Measurements from ENCODE around the gene TMEM86B.
"Not testable (repeated sequence)": the region's sequence is repeated elsewhere in the genome, so short reads cannot be mapped to it uniquely, and the experiment has no call there.

Gene TMEM86B

DNA sequence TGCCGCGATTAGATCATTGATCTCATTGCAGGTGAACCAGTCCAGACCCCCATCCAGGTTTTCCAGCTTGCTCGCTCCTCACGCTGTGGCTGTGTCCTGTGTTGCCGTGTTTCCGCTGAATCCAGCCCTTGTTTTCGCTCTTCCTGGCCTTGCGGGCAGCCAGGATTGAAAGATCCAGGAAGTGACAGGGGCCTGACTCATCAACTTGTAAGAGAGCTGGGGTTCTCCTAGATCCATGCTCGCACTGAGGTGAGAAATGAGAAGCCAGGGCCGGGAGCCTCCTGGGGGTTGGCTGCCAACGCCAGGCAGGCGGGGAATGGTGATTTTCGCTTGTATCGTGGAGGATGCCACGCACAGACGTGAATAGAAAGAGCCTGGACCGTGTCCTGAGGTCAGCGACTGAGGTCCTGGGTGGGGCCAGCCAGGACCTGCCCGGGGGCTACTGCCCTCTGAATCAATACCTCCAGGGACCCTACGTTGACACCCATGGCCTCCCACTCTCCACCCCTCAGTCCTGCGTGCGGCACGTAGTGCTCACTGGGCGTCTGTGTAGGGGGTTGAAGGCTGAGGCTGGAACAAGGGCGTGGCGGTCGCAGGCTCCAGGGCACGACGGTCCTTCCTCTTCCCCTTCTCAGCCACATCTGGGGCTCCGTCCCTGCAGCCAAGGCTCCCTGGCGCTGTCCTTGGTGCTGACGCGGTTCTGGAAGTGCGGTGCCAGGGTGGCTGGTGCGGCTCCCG is 11.9 kb downstream of the TMEM86B start:
- FAIRE-seq: peak; percentile 29

DNA sequence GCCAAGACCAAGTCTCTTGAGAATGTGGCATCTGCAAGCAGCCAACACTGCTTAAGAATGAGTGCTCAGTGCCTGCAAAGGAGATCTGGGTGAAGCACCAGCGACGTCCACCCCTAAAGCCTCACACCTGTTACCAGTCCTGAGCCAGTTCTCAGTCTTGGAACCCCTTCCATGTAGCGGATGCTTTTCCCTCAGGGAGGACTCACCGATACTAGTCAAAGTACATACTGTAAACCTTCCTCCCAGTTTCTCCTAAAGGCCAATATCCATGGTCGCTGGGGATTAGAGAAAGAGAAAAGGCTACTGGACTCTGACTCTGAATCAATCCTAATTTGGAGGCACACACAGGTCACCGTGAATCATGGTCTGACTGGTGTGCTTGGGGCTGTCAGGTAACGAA is 15.0 kb downstream of the TMEM86B start:
- FAIRE-seq: no peak

DNA sequence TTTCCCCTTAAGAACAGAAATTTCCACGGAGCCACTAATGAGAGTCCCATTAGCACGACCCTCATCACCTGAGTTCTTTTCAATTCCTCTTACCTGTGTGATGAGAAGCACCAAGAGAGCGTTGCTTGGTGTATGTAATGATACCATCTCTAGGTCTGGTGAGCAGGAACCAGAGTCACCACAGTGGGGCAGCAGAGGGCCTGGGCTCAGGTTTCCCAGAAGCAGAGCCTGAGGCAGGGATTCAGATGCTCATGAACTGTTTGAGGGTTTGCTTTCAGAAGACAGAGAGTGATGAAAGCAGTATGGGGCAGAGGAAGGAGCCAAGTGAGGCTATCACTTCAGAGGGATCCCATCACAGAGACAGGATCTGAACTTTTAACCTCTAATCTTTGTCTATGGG is 16.1 kb downstream of the TMEM86B start:
- no peak for FAIRE-seq

DNA sequence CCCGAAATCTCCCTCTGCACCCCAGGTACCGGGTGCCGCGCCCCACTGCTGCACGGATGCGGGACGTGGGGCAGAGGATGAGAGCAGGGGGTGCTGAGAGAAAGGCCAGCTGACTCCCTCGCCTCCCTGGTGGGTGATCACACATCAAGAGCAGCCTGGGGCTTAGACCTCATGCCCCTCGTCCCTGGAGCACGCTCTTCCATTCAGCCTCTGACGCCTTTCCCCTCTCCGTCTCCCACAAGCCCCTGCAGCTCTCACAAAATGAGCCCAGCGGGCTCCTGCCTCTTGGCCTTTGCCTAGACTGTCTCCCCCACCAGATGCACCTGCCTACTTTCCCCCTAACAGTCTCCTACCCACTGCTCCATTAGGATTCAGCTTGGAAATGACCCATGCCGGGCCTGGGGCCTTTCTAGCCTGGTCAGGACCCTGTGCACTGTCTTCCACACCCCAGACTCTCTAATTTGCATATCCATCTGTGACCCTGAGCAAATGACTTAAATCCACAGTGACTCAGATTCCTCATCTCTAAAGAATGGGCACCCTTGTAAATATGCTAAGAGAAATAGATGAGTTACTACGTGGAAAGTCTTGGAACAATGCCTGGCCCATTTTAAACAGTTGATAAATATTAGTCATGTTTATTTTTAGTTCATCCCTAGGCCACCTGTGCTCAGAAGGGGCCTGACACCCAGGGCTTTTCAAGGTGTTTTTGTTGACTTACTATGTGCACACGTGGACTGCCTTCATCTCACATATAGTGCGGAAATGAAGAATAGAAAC is 18.7 kb downstream of the TMEM86B start:
- FAIRE-seq: no peak

DNA sequence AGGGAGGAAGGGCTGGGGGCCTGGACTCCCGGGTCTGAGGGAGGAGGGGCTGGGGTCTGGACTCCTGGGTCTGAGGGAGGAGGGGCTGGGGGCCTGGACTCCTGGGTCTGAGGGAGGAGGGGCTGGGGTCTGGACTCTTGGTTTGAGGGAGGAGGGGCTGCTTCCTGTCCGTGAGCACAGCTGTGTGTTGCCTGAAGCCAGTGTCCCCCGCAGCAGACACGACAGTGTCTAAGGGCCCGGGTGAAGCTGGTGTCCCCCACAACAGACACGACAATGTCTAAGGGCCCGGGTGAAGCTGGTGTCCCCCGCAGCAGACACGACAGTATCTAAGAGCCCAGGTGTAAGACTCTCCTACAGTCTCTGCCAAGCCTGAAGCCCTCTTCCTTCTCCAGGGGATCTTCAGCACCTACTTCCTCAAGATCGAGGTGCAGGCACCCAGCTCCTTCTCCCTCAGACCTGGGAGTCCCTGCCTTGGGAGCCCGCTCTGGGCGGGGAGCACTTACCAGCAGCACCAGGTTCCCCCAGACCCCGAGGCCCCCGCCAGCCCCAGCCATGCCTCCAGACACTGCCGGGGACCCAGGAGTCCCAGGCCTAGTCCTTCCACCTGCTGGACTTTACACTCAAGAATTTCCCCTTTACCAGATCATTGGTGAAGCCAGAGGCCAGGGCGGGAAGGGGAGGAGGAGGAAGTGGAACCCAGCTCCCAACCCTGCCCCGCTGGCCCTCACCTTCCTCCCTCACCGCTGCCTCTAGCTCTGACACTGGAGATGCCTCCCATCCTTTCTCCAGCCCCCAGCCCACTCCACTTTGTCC is 19.5 kb downstream of the TMEM86B start, which contains the start of gene PTPRH:
TSS of gene PTPRH (minus strand) at position 622 of the 813 bp plus-strand sequence. CDS start at position 554, 68 bp downstream.
- no peak for FAIRE-seq

DNA sequence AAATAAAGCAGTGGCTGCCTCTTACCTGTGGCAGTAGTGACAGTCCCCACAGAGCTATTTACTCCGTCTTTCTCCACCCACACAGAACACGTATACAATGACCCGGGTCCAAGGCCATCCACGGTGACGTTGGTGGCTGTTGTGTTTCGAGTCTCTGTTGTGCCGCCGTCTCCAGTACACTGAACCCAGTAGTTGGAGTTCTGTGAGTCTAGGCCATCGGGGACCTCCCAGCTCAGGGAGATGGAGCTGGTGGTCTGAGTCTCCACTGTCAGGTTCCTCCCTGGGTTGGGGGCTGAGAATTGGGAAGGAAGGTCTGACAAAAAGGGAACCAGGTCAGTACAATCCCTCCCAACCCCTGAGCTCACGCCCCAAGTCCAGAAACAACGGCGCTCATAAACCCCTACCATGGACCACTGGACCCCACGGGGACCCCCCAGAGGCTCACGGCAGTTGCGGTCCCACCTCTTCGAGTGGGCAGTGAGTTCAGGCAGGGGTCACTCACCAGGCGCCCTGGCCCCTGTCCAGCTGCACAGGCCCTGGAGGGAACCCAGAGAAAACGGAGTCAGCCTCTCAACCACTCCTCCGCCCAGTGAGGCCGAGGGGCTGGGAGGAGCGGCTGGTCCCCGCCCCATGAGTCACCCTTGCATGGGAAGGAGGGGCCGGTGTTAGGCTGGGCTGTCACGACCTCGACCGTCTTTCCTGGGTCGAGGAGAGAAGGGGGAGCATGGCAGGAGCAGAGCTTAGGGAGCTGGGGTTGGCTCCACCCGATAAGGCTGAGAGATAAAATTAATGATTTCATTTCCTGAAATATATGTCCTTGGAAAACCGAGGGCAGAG is 21.7 kb downstream of the TMEM86B start:
- FAIRE-seq: no peak

DNA sequence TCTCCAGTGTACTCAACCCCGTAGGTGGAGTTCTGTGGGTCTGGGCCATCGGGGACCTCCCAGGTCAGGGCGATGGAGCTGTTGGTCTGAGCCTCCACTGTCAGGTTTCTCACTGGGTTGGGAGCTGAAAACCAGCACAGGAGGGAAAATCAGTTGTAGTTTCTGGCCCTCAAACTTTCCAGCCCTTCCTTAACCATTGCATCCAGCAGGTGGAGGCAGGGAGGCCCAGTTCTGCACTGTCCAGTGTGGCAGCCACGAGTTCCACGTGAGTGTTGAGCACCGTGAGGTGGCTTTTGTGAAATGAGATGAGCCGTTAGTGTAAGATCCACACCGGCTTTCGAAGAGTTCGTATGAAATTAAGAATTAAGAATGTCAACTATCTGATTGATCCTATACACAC is 26.4 kb downstream of the TMEM86B start:
- FAIRE-seq: not testable (repeated sequence)

DNA sequence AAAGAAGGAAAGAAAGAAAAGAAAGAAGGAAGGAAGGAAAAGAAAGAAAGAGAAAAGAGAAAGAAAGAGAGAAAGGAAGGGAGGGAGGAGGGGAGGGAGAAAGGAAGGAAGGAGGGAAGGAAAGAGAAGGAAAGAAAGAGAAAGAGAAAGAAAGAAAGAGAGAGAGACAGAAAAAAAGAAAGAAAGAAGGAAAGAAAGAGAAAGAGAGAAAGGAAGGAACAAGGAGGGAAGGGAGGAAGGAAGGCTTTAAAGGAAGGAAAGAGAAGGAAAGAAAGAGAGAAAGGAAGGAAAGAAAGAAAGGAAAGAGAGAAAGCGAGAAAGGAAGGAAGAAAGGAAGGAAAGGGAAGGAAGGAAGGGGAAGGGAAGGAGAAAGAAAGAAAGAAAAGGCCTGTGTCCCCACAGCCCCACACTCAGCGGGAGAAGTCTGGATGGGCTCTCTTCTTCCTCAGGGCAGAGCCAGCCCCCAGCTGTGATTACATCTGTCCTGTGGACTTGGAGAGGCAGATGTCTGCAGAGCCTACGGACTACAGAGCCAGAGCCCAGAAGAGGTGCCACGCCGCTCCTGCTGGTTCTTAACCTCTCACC is 28.9 kb downstream of the TMEM86B start:
- FAIRE-seq: no peak

DNA sequence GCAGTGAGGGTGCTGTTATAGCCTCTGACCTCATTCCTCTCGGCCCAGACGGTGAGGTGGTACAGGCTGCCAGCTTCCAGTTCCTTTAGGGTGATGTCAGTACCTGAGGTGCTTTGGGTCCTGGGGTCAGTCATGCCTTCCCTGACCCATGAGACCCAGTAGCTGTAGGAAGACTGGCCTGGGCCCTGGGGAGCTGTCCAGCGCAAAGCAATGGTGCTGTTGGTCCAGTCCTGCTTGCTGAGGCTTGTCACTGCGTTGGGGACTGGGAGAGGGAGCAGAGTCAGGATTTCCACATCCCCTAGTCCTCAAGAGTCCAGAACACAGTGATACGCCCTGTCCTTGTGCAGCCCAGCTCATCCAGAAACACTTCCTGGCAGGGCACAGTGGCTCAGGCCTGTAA is 29.9 kb downstream of the TMEM86B start:
- no peak for FAIRE-seq

DNA sequence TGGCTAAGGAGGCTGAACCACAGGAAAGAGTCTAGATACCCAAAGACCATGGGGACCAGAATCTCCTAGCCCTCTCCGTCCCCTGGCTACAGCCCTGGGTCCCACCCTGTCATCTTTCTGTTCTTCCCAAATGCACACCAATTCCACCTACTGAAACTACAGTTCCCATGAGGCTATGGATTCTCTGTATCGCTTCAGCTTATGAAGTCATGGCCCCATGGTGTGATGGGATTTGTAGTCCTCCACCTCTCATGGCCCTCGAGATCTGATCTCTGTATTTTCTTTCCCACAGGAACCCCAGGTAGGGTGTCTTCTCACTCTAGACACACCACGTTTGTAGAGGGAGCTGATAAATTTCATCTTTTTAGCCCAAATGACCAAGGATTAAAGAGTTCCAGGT is 31.0 kb downstream of the TMEM86B start:
- FAIRE-seq: no peak

DNA sequence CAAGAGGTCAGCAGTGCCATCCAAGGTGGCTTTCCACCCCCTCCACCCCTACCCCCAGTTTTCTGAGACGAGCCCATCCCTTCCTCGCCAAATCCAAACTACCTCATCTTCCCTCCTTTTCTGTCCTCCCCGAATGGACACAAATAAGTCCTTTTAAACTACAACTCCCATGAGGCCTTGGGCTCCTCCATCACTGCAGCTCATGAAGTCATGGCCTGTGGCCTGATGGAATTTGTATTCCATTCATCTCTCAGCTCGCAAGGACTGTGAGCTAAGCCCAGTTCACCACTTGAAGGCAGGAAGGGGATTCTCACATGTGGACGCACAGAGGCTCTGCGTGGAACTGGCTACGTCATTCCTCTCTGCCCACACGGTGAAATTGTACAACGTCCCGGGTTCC is 31.8 kb downstream of the TMEM86B start:
- FAIRE-seq: no peak

DNA sequence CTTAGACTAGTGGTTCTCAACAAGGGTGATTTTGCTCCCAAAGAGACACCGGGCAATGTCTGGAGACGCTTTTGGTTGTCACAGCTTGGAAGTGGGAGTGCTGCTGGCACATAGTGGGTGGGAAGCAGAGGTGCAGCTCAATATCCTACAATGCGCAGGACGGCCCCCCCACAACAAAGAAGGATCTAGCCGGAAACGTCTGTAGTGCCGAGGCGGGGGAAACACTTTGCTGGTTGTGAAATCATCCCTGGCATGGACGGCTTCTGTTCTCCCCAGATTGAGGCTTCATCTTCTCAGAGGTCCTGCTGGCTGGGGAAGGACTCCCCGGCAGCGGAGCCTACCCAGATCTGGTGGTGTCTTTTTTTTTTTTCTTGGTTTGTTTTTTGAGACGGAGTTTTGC is 35.1 kb downstream of the TMEM86B start:
- no peak for FAIRE-seq

DNA sequence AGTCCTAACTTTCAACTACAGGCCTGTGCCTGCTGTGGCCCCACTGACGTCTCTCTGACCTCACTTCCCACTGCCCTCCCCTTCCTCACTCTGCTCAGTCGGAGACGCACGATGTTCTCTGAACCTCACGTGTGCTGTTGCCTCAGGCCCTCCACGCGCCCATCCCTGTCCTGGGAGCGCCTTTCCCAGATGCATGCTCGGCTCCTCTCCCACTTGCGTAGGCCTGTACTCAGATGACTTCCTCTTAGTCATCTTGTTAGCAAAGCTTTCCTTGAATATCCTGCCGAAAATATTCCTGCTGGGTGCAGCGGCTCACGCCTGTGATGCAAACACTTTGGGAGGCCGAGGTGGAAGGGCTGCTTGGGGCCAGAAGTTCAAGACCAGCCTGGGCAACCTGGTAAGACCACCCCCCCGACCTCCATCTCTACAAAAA is 39.1 kb downstream of the TMEM86B start:
- FAIRE-seq: no peak

DNA sequence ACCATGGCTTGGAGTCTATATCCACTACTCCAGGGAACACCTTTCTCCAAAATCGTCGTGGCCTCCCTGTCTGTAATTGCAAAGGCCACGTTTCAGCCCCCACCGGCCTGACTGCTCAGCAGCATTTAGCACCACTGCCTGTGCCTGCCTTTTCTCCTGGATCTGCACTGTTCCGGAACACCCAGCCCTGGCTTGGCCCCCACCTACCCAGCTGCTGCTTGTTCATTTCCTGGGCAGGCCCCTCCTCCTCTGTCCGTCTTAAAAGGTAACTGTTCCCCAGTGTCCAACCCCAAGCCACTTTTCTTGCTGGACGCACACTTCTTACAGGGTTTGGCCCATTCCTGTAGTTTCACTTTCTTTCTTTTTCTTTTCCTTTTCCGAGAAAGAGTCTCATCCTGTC is 39.9 kb downstream of the TMEM86B start:
- no peak for FAIRE-seq

DNA sequence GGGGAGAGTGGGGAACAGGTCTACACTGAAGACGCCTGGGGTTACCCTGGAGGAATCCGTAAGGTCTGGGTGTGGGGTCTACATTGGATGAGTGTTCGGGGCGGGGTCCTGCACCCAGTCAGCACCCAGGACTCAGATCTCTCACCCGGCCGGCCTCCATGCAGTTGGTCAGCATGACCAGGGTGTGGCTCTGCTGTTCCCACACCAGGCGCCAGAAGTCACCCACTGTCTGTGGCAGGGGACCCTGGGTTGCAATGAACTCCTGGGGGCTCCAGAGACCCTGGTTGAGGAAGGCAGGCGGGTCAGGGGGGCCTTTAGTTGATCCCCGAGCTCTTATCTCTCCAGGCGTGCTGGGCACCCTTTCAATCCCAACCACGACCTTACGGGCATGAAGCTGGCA is 42.5 kb downstream of the TMEM86B start:
- no peak for FAIRE-seq

DNA sequence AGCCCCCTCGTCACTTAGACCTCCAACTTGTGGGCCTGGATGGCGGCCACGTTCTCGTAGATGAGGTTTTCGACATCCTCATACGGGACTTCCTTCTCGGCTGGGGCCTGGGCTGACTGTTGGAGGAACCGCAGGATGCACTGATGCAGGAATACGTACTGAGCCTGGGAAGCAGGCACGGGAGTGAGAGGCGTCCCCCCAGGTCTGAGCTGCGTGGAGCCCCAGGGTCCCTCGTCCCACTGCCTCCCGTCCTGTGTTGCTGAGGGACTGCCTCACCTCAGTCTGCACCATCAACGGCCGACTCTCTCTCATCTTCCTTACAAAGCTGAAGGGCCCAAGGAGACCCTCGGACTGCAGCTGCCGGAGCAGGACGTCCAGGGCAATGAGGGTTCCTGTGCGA is 46.8 kb downstream of the TMEM86B start:
- no peak for FAIRE-seq

DNA sequence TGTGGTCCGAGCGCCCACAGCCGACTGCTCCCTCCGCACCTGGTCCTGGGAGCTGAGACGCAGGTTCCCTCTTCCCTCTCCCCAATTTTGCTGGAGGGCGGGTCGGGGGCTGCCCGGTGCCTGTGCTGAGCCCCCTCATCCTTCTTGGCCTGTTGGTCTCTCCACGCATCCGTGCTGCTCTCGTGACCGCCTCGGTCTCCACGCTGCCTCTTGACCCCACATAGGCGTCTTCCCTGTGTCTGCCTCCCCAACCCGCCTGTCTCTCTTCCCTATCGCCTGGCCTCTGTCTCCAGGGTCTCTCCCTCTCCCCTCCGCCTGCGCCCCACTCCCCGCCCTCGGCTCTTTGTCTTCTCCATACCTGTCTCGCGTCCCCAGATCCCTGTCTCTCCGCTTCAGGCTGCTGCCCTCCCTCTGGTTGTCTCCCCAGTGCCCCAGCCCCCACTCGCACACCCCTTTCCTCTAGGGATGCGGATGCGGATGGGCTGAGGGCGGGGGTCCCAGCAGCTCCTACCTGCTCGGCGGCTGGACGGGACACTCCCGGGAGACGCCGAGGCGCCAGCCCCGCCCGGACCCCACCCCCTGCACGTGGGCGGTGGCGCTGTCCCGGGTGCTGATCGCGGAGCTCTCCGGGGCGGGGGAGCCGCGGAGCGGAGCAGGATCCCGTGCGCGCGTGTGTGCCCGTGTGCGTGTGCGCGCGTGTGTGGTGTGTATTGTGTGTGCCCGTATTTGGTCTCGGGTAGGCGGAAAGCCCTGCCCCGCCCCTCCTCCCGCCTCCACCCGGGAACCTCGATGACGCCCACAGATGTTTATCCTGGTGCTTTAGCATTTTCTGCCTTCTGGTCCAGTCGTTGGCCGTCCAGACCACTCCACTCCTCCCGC is 48.7 kb downstream of the TMEM86B start, which contains the start of gene SYT5:
TSS of gene SYT5 (minus strand) at position 684 of the 879 bp plus-strand sequence. CDS start 1,248 bp downstream, outside the sequence.
- FAIRE-seq: no peak

DNA sequence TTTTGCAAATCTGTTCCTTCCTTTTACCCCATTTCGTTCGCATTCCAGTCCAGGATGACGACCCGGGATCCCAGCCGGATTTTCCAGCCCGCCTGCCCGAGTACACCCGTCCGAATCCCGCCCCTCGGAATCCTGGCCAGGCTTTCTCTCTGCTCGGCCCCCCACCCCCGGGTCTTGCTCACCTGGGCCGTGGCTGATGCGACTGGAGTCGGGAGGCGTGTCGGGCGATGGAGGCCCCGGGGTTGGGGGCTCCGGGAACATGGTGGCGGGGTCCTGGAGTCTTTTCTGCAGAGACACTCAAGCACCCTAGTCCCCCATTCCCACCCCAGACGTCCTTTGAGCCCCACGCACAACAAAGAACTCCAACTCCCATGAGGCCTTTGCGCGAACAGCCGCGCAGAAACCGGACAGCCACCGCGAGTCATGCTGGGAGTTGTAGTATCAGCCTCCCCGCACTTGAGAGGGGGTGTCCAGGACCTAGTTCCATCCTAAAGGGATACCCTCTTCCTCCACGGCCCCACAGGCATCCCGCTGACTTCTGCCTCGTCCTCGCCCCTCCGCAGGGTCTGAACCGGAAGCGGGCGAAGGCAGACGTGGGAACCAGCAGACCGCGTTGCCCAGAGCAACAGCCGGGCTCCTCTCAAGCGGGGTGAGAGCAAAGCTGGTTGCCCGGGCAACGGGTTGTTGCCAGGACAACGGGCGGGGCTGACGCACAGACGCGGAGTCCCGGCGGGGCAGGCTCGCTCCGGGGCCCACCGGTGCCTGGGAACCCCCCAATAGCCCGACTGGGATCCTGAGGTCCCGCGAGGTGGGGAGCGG is 49.6 kb downstream of the TMEM86B start:
- FAIRE-seq: no peak
